MM.1S (cell line): ENCODE results near the gene ZBTB7B.

Source experiments
- EZH2phosphoT487 ChIP-seq: fragments of 300-600 bp; sonication (generic); IDR thresholded peaks from 2 replicates; pipeline ENCODE4 v1.6.1; 2018; ENCODE audit warnings: antibody characterized with exemption, low read length
- TF ChIP-seq, protein P1 (sequence below): fragments of 300-600 bp; sonication (generic); IDR thresholded peaks from 2 replicates; pipeline ENCODE4 v1.5.1; 2016; ENCODE audit warnings: antibody characterized with exemption, low read length, mixed read lengths

DNA sequence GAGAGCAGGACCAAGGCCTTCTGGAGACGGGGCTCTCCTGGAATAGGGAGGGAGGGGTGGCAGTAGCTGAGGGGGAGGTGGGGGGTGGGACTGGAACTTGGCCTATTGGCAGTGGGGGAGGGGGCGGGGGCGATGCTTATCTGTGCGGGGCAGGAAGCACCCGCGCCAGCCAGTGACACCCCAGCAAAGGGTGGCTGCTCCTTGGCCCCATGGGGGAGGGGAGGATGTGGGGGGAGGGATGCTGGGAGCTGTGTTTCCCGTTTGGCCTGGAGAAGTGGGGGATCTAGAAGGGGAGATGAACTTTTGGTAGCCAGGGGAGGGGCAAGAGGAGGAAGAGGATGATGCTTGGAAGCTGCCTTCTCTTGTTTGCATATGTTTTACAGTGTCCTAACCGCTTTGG is 11.0 kb downstream of the ZBTB7B start:
- TF ChIP-seq, protein P1, sequence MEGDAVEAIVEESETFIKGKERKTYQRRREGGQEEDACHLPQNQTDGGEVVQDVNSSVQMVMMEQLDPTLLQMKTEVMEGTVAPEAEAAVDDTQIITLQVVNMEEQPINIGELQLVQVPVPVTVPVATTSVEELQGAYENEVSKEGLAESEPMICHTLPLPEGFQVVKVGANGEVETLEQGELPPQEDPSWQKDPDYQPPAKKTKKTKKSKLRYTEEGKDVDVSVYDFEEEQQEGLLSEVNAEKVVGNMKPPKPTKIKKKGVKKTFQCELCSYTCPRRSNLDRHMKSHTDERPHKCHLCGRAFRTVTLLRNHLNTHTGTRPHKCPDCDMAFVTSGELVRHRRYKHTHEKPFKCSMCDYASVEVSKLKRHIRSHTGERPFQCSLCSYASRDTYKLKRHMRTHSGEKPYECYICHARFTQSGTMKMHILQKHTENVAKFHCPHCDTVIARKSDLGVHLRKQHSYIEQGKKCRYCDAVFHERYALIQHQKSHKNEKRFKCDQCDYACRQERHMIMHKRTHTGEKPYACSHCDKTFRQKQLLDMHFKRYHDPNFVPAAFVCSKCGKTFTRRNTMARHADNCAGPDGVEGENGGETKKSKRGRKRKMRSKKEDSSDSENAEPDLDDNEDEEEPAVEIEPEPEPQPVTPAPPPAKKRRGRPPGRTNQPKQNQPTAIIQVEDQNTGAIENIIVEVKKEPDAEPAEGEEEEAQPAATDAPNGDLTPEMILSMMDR: no peak
- no peak for TF ChIP-seq EZH2phosphoT487
